Mucosa of stomach (tissue), 1 donor: ENCODE measurements around the gene IKBKE.

Source experiments
- H3K27me3 ChIP-seq: one replicate; pipeline ENCODE4 v1.7.0; 2013; ENCODE audit warnings: mild to moderate bottlenecking, low read length; ENCODE audit not compliant: control insufficient read depth, insufficient read depth
- H3K36me3 ChIP-seq: one replicate; pipeline ENCODE4 v1.7.0; 2013; ENCODE audit warnings: low read length; ENCODE audit not compliant: control insufficient read depth, insufficient read depth
- H3K4me1 ChIP-seq: one replicate; pipeline ENCODE4 v1.7.0; 2013; ENCODE audit warnings: mild to moderate bottlenecking, low read length; ENCODE audit not compliant: control insufficient read depth, insufficient read depth
- H3K4me3 ChIP-seq: one replicate; pipeline ENCODE4 v1.7.0; 2013; ENCODE audit warnings: low read length
- H3K9ac ChIP-seq: one replicate; pipeline ENCODE4 v1.7.0; 2013; ENCODE audit warnings: mild to moderate bottlenecking, low read length, moderate library complexity
- H3K9me3 ChIP-seq: one replicate; pipeline ENCODE4 v1.7.0; 2013; ENCODE audit warnings: mild to moderate bottlenecking, low read length, moderate library complexity; ENCODE audit not compliant: control insufficient read depth
- donor health status: Pancreatic carcinoma.

IKBKE gene

DNA sequence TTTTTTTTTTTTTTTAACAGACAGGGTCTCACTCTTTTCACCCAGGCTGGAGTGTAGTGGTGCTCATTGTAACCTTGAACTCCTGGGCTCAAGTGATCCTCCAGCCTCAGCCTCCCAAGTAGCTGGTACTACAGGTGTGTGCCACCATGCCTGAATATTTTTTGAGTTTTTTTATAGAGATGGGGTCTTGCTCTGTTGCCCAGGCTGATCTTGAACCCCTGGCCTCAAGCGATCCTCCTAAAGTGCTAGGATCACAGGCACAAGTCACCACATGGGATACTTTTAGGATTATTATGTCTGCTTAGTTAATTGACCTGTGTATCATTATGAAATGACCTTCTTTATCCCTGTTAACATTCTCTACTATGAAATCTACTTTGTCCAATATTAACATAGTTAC lies 75.1 kb downstream of the IKBKE start:
- Histone ChIP-seq H3K36me3 (no peaks in the 10 kb centered on the region), H3K9ac (no peak overlapping the region), H3K27me3 (no peaks in the 10 kb centered on the region), H3K4me3 (no peak overlapping the region), H3K4me1 (peaks cover 5% of the 10 kb centered on the region), H3K9me3 (no peaks in the 10 kb centered on the region)
